Measurements from ENCODE around the gene BTC. TPM values are rescaled to one million over a fixed set of nuclear protein-coding genes. Genes with fewer than 3 reads are reported as not detected.

The BTC gene
- total and polyA plus RNA-seq, 9 of the 15 experiments (the other 6 are each of a cell fraction or from before 2014, with no cell fraction given) = not detected

- TF ChIP-seq ZBTB49 (CRISPR knock-in tag; IDR thresholded peaks at IDR 0.05; ENCODE audit: borderline replicate concordance) (no peak), ZNF512 (tag; IDR thresholded peaks at IDR 0.05) (no peak)
Observed at GRCh38 chr4:74751247-74751646, 43.1 kb downstream of the BTC start (continued).

GRCh38 chr4:74742185-74742584 is 52.1 kb downstream of the BTC start:
- Histone ChIP-seq H3K9ac (ENCODE audit: insufficient read depth in 1 of 2, low read depth in 2 of 2, low read length in 2 of 2) (no peak overlapping the region), H3K36me3 (ENCODE audit: control insufficient read depth, insufficient read depth, low read length) (no peaks in the 10 kb centered on the region), H3K4me1 (replicated peaks in 1 of 2; ENCODE audit: control insufficient read depth in 2 of 2, insufficient read depth in 2 of 2, low read length in 2 of 2) (no peaks in the 10 kb centered on the region), H3K27ac (ENCODE audit: extremely low read depth, low read depth, low read length) (no peak overlapping the region), H3K9me3 (replicated peaks; ENCODE audit: control insufficient read depth, insufficient read depth, low read depth, low read length) (no peaks in the 10 kb centered on the region), H3K79me2 (ENCODE audit: control insufficient read depth, insufficient read depth, low read length) (no peaks in the 10 kb centered on the region), H3K4me3 (no peak overlapping the region), H3K4me2 (ENCODE audit: insufficient read depth, low read length) (no peak overlapping the region), H3K27me3 (ENCODE audit: control insufficient read depth in 2 of 2, insufficient read depth in 2 of 2, low read length in 2 of 2) (0 out of 5 replicates have a peak, but pooled peaks cover 0 to 3% of the 10 kb centered on the region in 2 experiments), H2AFZ (ENCODE audit: low read depth, low read length) (no peak overlapping the region), H3K9me1 (ENCODE audit: control insufficient read depth, insufficient read depth, low read length) (no peaks in the 10 kb centered on the region), H4K20me1 (replicated peaks; ENCODE audit: control insufficient read depth, insufficient read depth, low read length) (no peaks in the 10 kb centered on the region)
- DNase-seq (ENCODE audit: extremely low read depth in 1 of 4, low spot score in 3 of 4) (no peak), FAIRE-seq (no peak), ATAC-seq (no peak)
- in situ Hi-C loops (cut with MboI) (no loop called here), intact Hi-C loops (cut with micrococcal nuclease) (no loop called here)
- CTCF ChIA-PET (ENCODE audit: low intra/inter-chr PET ratio) = no interaction called here
- POLR2A ChIA-PET = interaction anchor here (0.7 kb wide), 1 partner anchor 10 kb away, joined by 3 read pairs; no protein-coding TSS in a partner anchor
- 4% methylated on average over 1 of the region's 1 CpG for WGBS (ENCODE audit: insufficient coverage, low coverage, missing lambda C conversion rate)
- no TSS peak for BruUV-seq (replicated peaks)
- TF ChIP-seq XRCC5 (IDR thresholded peaks at IDR 0.05; ENCODE audit: low read depth, low read length) (no peak), MCM7 (IDR thresholded peaks at IDR 0.05) (no peak), ZNF764 (CRISPR knock-in tag; IDR thresholded peaks at IDR 0.05; ENCODE audit: low read depth) (no peak), HNRNPLL (IDR thresholded peaks at IDR 0.05; ENCODE audit: low read depth, low read length, poor library complexity, severe bottlenecking) (no peak), E2F5 (CRISPR knock-in tag; IDR thresholded peaks at IDR 0.05) (no peak), TAF15 (IDR thresholded peaks at IDR 0.05; ENCODE audit: low read depth, low read length) (no peak), ZBTB8A (IDR thresholded peaks at IDR 0.05; ENCODE audit: partially characterized antibody) (no peak), ZNF134 (CRISPR knock-in tag; conservative IDR thresholded peaks at IDR 0.05) (no peak), ZNF280B (CRISPR knock-in tag; IDR thresholded peaks at IDR 0.05) (no peak), ZFP91 (CRISPR knock-in tag; IDR thresholded peaks at IDR 0.05) (no peak), L3MBTL2 (IDR thresholded peaks at IDR 0.05) (no peak)
